HEK293 (cell line): Measurements from ENCODE around the gene ADGRD1.

Experiments used
- CTCF ChIA-PET: fragments of 350-600 bp; formaldehyde crosslinking; extraction: SDS; loops from one replicate; lab custom pipeline; 2021; ENCODE audit warnings: antibody characterized with exemption; lab: Yijun Ruan, JAX
- POLR2A ChIA-PET: fragments of 300-600 bp; formaldehyde crosslinking; extraction: SDS; loops from one replicate; lab custom pipeline; 2020; ENCODE audit warnings: antibody characterized with exemption, inconsistent platforms; lab: Yijun Ruan, JAX
- H3K27ac ChIP-seq: fragments of 200-500 bp; sonication (Bioruptor generic); 2 replicates; pipeline ENCODE4 v1.5.1; 2014; ENCODE audit warnings: low read depth, low read length, control low read depth, inconsistent platforms; ENCODE audit errors: extremely low read depth
- H3K36me3 ChIP-seq, 2 experiments: fragments of 200-500 bp in 1 of 2; sonication (Bioruptor generic) in 1 of 2; 1 replicate in 1 of 2; 2 replicates in 1 of 2; pipeline ENCODE4 v1.5.1; 2014 to 2017; ENCODE audit warnings: inconsistent platforms in 2 of 2, low read length in 2 of 2; ENCODE audit not compliant: control insufficient read depth in 2 of 2, insufficient read depth in 1 of 2
- H3K4me1 ChIP-seq: fragments of 200-500 bp; sonication (Bioruptor generic); 2 replicates; pipeline ENCODE4 v1.5.1; 2014; ENCODE audit warnings: mild to moderate bottlenecking, low read length, inconsistent platforms; ENCODE audit not compliant: control insufficient read depth, insufficient read depth
- H3K4me3 ChIP-seq: 2 replicates; pipeline ENCODE4 v1.5.1; 2011; ENCODE audit warnings: low read depth, mild to moderate bottlenecking, control low read depth, low read length, moderate library complexity
- H3K9me3 ChIP-seq: fragments of 200-500 bp; sonication (Bioruptor generic); 2 replicates; pipeline ENCODE4 v1.5.1; 2014; ENCODE audit warnings: low read depth, low read length, inconsistent platforms; ENCODE audit not compliant: control insufficient read depth, insufficient read depth
- GLIS2 ChIP-seq: fragments of 450-650 bp; formaldehyde crosslinking; IDR thresholded peaks from 2 replicates; pipeline ENCODE4 v1.5.1; 2016; ENCODE audit warnings: missing biosample characterization, missing genetic modification characterization
- KLF1 ChIP-seq: fragments of 450-650 bp; formaldehyde crosslinking; IDR thresholded peaks from 2 replicates; pipeline ENCODE4 v1.5.1; 2016; ENCODE audit warnings: missing biosample characterization, missing genetic modification characterization
- KLF17 ChIP-seq: fragments of 450-650 bp; formaldehyde crosslinking; IDR thresholded peaks from 2 replicates; pipeline ENCODE4 v1.5.1; 2016; ENCODE audit warnings: missing biosample characterization, missing genetic modification characterization
- MEIS1 ChIP-seq: sonication (generic); formaldehyde crosslinking; IDR thresholded peaks from 2 replicates; pipeline ENCODE4 v1.8.1; 2022; ENCODE audit warnings: missing genetic modification reagents, mild to moderate bottlenecking, borderline replicate concordance
- MYNN ChIP-seq: fragments of 450-650 bp; formaldehyde crosslinking; IDR thresholded peaks from 2 replicates; pipeline ENCODE4 v1.5.1; 2016; ENCODE audit warnings: missing biosample characterization, missing genetic modification characterization, borderline replicate concordance
- OVOL3 ChIP-seq: fragments of 450-650 bp; formaldehyde crosslinking; IDR thresholded peaks from 2 replicates; pipeline ENCODE4 v1.5.1; 2016; ENCODE audit warnings: missing biosample characterization, missing genetic modification characterization
- ZBTB17 ChIP-seq: fragments of 450-650 bp; formaldehyde crosslinking; IDR thresholded peaks from 2 replicates; pipeline ENCODE4 v1.5.1; 2016; ENCODE audit warnings: missing biosample characterization, missing genetic modification characterization
- ZBTB7A ChIP-seq: fragments of 450-650 bp; formaldehyde crosslinking; IDR thresholded peaks from 2 replicates; pipeline ENCODE4 v1.5.1; 2016; ENCODE audit warnings: low read depth, missing biosample characterization, missing genetic modification characterization
- ZFP37 ChIP-seq: fragments of 450-650 bp; formaldehyde crosslinking; IDR thresholded peaks from 2 replicates; pipeline ENCODE4 v1.5.1; 2016; ENCODE audit warnings: missing biosample characterization, missing genetic modification characterization
- ZNF10 ChIP-seq: fragments of 450-650 bp; formaldehyde crosslinking; IDR thresholded peaks from 2 replicates; pipeline ENCODE4 v1.5.1; 2017; ENCODE audit warnings: missing biosample characterization, missing genetic modification characterization
- ZNF23 ChIP-seq: fragments of 450-650 bp; formaldehyde crosslinking; IDR thresholded peaks from 2 replicates; pipeline ENCODE4 v1.5.1; 2016; ENCODE audit warnings: missing biosample characterization, missing genetic modification characterization, borderline replicate concordance
- ZNF274 ChIP-seq, 2 experiments: fragments of 200-500 bp in 1 of 2; fragments of 450-650 bp in 1 of 2; sonication (Bioruptor generic) in 1 of 2; formaldehyde crosslinking in 1 of 2; IDR thresholded peaks; 2 replicates each; pipeline versions ENCODE4 v1.5.1 to v1.6.1; 2014 to 2016; ENCODE audit warnings: borderline replicate concordance in 1 of 2, inconsistent platforms in 1 of 2, low read length in 1 of 2, missing biosample characterization in 1 of 2, missing genetic modification characterization in 1 of 2
- ZNF335 ChIP-seq: fragments of 450-650 bp; formaldehyde crosslinking; conservative IDR thresholded peaks from 2 replicates; pipeline ENCODE4 v1.5.1; 2016; ENCODE audit warnings: missing biosample characterization, missing genetic modification characterization
- ZNF366 ChIP-seq: fragments of 450-650 bp; formaldehyde crosslinking; conservative IDR thresholded peaks from 2 replicates; pipeline ENCODE4 v1.5.1; 2016; ENCODE audit warnings: missing biosample characterization, missing genetic modification characterization
- ZNF37A ChIP-seq: fragments of 450-650 bp; IDR thresholded peaks from 2 replicates; pipeline ENCODE4 v1.5.1; 2018; ENCODE audit warnings: missing biosample characterization, missing genetic modification characterization
- ZNF433 ChIP-seq: fragments of 450-650 bp; formaldehyde crosslinking; IDR thresholded peaks from 2 replicates; pipeline ENCODE4 v1.5.1; 2016; ENCODE audit warnings: missing biosample characterization, missing genetic modification characterization, low read depth
- ZNF561 ChIP-seq: fragments of 450-650 bp; IDR thresholded peaks from 2 replicates; pipeline ENCODE4 v1.5.1; 2018; ENCODE audit warnings: missing biosample characterization, missing genetic modification characterization, borderline replicate concordance
- ZNF664 ChIP-seq: fragments of 450-650 bp; formaldehyde crosslinking; IDR thresholded peaks from 2 replicates; pipeline ENCODE4 v1.5.1; 2016; ENCODE audit warnings: missing biosample characterization, missing genetic modification characterization
- ZNF701 ChIP-seq: fragments of 450-650 bp; formaldehyde crosslinking; IDR thresholded peaks from 2 replicates; pipeline ENCODE4 v1.5.1; 2016; ENCODE audit warnings: missing biosample characterization, missing genetic modification characterization
- ZNF777 ChIP-seq: fragments of 450-650 bp; formaldehyde crosslinking; IDR thresholded peaks from 2 replicates; pipeline ENCODE4 v1.5.1; 2017; ENCODE audit warnings: missing biosample characterization, missing genetic modification characterization, borderline replicate concordance

Gene ADGRD1

GRCh38 chr12:131074221-131075083 lies 120.7 kb downstream of the ADGRD1 start:
- H3K36me3 ChIP-seq = no peaks in the 10 kb centered on the region
- CTCF ChIA-PET = interaction anchor here (1.1 kb wide), 1 partner anchor 30 kb away, joined by 4 read pairs; no protein-coding TSS in a partner anchor
- no peak overlapping the region for H3K27ac ChIP-seq
- no peak overlapping the region for H3K4me3 ChIP-seq
- no peaks in the 10 kb centered on the region for H3K4me1 ChIP-seq
- H3K9me3 ChIP-seq = no peaks in the 10 kb centered on the region
- TF ChIP-seq KLF1 (tag by site-specific recombination) (peak; percentile 62), ZNF274 (IDR thresholded peaks at IDR 0.05; ENCODE audit: low read length) (no peak), ZNF274 (tag by site-specific recombination; IDR thresholded peaks at IDR 0.05; ENCODE audit: borderline replicate concordance) (no peak)
- POLR2A ChIA-PET = no interaction called here

- ChIA-PET POLR2A (no interaction called here), CTCF (interaction anchor here (0.6 to 1.1 kb wide), 2 partner anchors 30 to 722 kb away, joined by 3 to 4 read pairs; no protein-coding TSS in a partner anchor)
- no peaks in the 10 kb centered on the region for H3K4me1 ChIP-seq
Measured at GRCh38 chr12:131075194-131075593, 121.5 kb downstream of the ADGRD1 start.

GRCh38 chr12:131075611-131076010 lies 121.9 kb downstream of the ADGRD1 start:
- POLR2A ChIA-PET = no interaction called here
- TF ChIP-seq ZNF37A (no peak), ZNF335 (no peak), ZBTB7A (tag by site-specific recombination) (no peak), ZNF777 (tag by site-specific recombination) (no peak), OVOL3 (tag by site-specific recombination) (no peak), ZNF433 (tag by site-specific recombination) (no peak), GLIS2 (tag by site-specific recombination) (no peak), ZNF701 (tag by site-specific recombination) (no peak), ZNF23 (tag by site-specific recombination) (no peak), KLF1 (tag by site-specific recombination) (no peak), ZBTB17 (tag by site-specific recombination) (no peak)
- TF ChIP-seq, all 188 proteins: peak for 0
- no peak overlapping the region for H3K4me3 ChIP-seq
- H3K36me3 ChIP-seq = no peaks in the 10 kb centered on the region
- H3K27ac ChIP-seq = no peak overlapping the region
- no peaks in the 10 kb centered on the region for H3K4me1 ChIP-seq
- CTCF ChIA-PET = interaction anchor here (0.6 to 1.1 kb wide), 3 partner anchors 29 to 900 kb away, joined by 3 to 4 read pairs (median 3); no protein-coding TSS in a partner anchor
- H3K9me3 ChIP-seq = no peaks in the 10 kb centered on the region

More at GRCh38 chr12:131075194-131075593, 121.5 kb downstream of the ADGRD1 start:
- TF ChIP-seq ZNF561 (tag by site-specific recombination) (no peak), ZNF10 (tag by site-specific recombination) (no peak), ZFP37 (tag by site-specific recombination) (no peak), KLF17 (tag by site-specific recombination) (no peak), ZNF366 (tag by site-specific recombination) (no peak), MYNN (tag by site-specific recombination) (no peak), ZNF664 (no peak), MEIS1 (CRISPR knock-in tag) (no peak)
- Histone ChIP-seq H3K27ac (no peak overlapping the region), H3K36me3 (no peaks in the 10 kb centered on the region), H3K4me3 (no peak overlapping the region), H3K9me3 (no peaks in the 10 kb centered on the region)
